GM19455 (cell line): Measurements from ENCODE around the gene EPHB3.

Experiments
- ATAC-seq: cut with Tn5 transposase; IDR thresholded peaks from one replicate; pipeline ENCODE4 v1.9.1; 2021; ENCODE audit not compliant: unreplicated experiment

The EPHB3 gene

DNA sequence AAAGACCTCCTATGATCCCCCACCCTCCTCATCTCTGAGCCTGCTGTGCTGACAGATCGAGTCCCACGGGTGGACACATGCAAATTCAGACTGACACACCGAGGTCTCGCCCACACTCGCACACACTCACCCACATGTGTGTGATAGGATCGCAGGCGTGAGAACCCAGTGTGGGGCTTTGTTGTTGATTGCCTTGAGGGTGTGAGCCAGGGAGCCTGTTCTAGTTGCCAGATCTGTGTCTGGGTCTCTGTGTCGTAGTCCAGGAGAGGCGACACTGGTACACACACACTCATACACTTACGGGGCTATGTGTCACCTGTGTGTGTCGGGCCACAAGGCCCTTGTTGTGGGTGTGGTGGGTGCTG is 2.0 kb downstream of the EPHB3 start:
- no peak for ATAC-seq

DNA sequence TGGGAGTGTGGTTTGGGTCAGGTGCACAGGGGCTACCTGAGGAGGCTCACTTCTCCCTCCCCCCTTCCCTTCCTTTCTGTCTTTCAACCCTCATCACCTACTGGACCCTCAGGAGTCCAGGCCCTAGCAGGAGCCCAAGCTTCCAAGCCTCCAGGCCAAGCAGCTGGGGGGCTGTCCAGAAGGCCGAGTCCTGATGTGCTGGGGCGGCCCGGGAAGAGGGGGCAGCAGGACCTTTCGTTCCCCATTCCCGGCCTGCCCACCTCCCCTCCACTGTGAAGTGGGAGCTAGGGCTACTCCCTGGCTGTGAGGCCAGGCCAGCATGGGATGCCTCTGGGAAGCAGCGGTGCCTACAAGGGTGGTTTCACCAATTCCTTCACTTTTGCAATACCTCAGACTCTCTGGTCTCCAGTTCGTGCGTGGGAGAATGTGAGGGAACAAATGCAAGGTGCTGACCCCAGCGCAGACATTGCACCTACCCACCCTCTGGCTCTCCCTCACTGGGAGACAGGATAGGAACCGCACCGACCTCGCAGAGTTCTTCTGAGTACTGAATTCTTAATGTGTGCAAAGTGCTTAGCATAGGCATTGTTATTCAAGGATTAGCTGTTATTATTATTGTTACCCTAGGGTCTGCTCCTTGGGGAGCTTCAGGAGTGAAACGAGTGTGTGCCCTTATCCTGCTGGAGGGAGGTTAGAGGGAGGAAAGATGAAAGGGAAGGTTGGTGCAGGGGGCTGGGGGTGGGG is 2.5 kb downstream of the EPHB3 start:
- ATAC-seq: no peak

- ATAC-seq: no peak
Measured at GRCh38 chr3:184564685-184565385, 3.2 kb downstream of the EPHB3 start.

DNA sequence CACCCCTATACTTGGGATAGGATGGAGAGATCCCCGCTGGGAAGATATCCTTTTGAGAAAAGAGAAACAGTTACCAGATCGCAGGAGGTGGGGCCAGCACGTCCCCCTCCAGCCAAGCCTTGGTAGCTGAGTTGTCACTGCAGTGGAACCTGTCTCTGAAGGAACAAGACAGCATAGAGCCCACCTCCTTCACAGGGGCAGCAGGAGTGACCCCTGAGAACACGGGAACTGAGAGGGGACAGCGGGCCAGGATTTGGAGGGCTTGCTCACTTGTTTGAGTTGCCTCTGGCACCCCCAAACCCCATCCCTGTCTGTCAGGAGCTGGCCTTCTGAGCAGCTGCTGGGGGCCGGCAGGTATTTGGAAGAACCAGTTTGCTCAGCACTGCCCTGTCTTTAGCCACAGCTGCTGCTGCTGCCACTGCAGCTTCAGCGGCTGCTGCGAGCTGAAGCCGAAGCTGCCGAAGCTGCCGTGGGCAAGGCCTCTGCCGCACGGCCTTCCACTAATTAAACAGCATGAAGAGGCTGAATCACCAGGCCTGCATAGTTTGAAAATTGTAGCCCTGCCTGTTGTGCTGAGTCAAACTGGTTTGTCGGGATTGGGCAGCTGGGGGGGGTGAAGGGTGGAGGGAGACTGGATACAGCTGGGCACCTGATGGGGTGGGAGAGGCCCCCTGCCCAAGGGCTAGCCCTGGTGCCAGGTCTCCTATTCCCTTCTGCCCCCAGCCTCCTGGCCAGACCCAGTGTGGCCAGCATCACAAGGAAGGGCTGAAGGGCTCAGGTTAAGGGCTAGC is 4.0 kb downstream of the EPHB3 start:
- ATAC-seq: no peak

DNA sequence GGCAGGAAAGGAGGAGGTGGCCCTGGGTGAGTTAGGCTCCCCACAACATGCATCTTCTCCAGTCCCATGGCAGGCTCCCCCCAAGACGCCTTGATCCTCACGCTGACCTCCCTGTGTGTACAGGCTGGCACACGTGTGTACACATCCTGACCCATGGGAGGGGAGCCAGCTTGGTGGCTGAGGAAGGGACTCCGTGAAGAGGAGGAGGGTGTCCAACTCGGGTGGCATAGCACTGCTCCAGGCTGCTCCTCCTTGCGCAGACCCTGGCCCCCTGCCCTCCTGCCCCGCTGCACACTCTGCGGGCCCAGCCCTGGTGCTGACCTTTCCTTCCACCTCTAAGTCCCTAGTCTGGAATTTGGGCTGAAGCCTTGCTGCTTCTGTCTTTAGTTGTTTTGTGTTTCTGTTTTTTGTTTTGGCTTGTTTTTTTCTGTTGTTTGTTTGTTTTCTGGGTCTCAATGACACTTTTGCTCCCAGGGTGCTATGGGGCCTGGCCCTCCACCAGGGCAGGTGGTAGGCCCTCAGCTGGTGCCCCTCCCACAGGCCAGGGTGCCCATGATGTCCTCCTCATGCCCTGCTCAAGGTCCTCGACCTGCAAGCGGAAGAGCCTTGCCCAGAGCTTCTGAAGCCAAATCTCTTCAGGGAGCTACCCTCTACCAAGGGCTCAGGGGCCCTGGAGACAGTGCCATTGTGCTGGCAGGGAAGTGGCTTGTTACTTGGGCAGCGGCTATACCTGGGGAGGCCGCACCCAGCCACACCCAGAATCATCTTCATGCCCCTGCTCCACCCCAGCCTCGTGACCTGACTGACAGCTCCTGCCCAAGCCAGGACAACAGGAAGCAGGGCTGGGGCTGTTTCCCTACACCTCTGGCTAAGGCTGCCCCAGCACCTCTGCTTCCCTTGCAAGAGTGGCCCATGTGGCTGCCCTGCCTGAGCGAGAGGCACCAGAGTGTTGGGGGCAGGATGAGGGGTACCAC is 5.1 kb downstream of the EPHB3 start:
- no peak for ATAC-seq

GRCh38 chr3:184567946-184568559 is 6.5 kb downstream of the EPHB3 start:
- no peak for ATAC-seq

DNA sequence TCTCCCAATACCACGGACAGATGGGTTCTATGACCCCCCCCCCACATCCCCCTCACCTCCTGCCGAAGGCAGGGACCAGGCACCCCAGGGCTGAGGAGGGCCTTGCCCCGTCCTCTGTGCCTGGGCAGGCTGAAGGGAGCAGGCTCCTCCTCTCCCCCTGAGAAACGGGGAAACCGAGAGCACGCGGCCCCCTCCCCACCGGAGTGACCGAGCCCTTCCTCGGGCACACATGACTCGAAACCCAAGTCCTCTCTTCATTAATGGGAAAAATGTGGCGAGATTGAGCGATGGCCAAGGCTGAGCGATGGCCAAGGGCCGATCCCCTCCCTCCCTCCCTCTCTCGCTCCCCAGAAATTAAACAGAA is 7.0 kb downstream of the EPHB3 start:
- ATAC-seq: no peak

DNA sequence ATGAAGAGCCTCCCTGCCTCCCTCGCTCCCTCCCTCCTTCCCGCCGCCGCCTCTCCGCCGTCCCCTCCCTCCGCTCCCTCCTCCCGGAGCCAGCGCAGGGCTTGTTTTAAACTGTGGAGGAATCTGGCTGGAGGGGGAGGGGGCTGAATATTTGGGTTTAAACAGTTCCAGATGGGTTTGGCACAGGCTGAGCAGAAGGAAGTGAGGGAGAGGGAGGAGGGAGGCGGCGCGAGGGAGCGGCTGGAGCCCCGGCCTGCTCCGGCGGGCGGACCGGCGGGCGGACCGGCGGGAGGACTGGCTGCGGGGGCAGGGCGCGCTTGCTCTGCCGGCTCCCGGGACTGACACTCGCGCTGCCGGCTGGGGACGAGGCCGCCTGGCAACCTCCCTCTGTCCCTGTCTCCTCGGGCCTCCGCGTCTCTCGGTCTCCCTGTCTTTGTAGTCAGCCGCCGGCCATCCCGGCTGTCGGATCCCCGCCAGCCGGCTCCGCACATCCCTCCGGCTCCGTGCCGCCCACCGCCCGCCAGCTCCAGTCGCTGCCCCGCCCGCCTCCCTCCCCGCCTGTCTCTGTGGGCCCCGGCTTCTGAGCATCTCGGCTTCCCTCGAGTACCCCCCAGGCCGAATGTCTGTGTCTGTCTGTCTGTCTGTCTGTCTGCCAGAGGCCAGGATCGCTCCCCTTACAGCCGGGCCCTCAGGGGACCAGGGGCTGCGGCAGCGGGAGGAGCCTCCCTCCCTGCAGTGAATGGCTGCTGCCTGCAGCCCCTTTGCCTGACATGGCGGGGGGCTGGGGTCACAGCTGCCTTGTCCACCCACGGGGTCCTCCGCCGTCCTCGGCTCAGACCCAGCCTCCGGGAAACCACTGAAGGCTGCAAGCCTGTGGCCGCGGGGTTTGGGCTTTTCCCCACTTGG is 7.6 kb downstream of the EPHB3 start:
- no peak for ATAC-seq

GRCh38 chr3:184570035-184570434 is 8.4 kb downstream of the EPHB3 start:
- no peak for ATAC-seq

GRCh38 chr3:184570489-184570888 is 8.9 kb downstream of the EPHB3 start:
- no peak for ATAC-seq

- ATAC-seq: no peak
Measured at GRCh38 chr3:184571750-184572377, 10.3 kb downstream of the EPHB3 start.

DNA sequence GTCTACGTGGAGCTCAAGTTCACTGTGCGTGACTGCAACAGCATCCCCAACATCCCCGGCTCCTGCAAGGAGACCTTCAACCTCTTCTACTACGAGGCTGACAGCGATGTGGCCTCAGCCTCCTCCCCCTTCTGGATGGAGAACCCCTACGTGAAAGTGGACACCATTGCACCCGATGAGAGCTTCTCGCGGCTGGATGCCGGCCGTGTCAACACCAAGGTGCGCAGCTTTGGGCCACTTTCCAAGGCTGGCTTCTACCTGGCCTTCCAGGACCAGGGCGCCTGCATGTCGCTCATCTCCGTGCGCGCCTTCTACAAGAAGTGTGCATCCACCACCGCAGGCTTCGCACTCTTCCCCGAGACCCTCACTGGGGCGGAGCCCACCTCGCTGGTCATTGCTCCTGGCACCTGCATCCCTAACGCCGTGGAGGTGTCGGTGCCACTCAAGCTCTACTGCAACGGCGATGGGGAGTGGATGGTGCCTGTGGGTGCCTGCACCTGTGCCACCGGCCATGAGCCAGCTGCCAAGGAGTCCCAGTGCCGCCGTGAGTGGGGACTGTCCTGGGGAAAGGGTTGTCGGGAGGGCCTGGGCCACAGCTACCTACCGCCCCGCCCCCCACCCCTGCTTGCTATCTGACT is 11.2 kb downstream of the EPHB3 start:
- no peak for ATAC-seq

DNA sequence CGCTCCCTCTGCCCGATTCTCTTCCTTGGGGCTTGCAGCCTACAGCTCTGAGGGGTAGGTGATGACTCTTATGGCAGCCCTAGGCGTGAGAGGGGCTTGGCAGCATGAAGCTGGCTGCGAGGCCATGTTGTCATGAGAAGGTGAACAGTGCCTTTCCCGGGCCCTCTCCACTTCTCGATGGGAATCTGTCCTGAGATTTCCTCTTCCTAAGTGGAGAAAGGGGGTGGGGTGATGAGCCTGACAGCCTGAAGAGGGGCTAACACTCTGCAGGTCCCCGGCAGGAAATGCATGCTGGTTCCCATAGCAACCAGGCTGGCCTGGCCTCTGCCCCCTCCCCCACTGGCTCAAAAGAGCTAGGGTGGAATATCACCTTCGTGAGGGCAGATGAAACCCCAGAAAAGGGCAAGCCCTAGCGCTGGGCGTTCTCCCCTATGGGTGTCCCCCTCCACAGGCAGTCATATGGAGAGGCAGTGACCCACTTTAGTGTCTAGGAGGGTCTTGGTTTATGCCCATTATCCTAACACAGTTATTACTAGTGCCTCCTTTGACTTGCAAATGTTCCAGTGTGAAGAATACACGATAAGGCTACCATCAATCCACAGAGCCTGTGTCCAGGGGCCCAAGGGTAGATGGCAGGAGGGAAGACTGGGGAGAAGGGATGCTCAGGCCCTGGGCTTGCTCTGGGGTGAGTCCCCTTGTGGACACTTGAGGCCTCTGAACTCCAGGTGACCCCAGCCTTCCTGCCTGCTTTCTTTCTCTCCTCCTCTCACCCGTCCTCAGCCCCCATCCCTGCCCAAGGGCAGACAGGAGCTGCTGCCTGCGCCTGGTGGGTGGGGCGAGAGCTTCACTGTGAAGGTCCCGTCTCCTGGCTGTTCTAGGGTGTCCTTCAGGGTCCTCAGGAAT is 13.2 kb downstream of the EPHB3 start:
- ATAC-seq: no peak

DNA sequence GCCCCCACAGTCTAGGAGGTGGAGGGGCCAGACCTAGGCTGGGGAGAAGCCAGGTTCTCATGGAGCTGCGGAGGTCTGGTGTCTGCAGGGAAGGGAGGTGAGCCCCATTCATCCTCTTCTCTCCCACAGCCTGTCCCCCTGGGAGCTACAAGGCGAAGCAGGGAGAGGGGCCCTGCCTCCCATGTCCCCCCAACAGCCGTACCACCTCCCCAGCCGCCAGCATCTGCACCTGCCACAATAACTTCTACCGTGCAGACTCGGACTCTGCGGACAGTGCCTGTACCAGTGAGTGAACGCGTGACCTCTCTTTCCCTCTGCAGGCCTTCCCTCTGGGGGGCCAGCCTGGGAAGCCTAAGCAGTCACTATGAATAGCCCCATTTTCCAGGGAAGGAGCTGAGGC is 14.1 kb downstream of the EPHB3 start:
- ATAC-seq: no peak

GRCh38 chr3:184576457-184577240 is 15.1 kb downstream of the EPHB3 start:
- ATAC-seq: no peak

DNA sequence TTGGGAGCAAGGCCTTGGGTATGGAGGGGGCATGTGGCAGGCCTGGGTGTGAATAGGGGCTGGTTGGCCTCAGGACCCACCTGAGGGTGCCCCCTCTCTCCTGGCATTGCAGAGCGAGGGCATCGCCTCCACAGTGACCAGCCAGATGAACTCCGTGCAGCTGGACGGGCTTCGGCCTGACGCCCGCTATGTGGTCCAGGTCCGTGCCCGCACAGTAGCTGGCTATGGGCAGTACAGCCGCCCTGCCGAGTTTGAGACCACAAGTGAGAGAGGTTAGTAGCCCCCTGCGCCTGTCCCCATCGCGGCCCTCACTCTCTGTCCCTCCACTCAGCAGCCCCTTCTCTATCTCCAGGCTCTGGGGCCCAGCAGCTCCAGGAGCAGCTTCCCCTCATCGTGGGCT is 16.0 kb downstream of the EPHB3 start:
- no peak for ATAC-seq

- no peak for ATAC-seq
Measured at GRCh38 chr3:184578218-184578617, 16.6 kb downstream of the EPHB3 start.
